Astrocyte of the cerebellum (primary cell): ENCODE data around the gene KCNJ10.

Experiments used
- DNase-seq: peaks from one replicate; pipeline ENCODE4 v3.0.0-alpha.2; 2011; ENCODE audit warnings: low read depth
- H3K4me3 ChIP-seq: 2 replicates; pipeline ENCODE4 v1.5.1; 2011; ENCODE audit warnings: mild to moderate bottlenecking, low read depth, low read length, moderate library complexity
- CTCF ChIP-seq: IDR thresholded peaks from 2 replicates; pipeline ENCODE4 v1.5.1; 2012; ENCODE audit warnings: low read length, low read depth, moderate library complexity, mild to moderate bottlenecking; ENCODE audit errors: missing control alignments
- in situ Hi-C: cut with HindIII; loops from 2 replicates; pipeline ENCODE4 v1.10.0; 2017; ENCODE audit warnings: low sequenced_read_pairs

The KCNJ10 gene

GRCh38 chr1:159974350-159974965, 95.5 kb downstream of the KCNJ10 start:
- TF ChIP-seq CTCF: no peak
- DNase-seq: no peak
- H3K4me3 ChIP-seq: no peak overlapping the region
- in situ Hi-C loops: no loop called here

DNA sequence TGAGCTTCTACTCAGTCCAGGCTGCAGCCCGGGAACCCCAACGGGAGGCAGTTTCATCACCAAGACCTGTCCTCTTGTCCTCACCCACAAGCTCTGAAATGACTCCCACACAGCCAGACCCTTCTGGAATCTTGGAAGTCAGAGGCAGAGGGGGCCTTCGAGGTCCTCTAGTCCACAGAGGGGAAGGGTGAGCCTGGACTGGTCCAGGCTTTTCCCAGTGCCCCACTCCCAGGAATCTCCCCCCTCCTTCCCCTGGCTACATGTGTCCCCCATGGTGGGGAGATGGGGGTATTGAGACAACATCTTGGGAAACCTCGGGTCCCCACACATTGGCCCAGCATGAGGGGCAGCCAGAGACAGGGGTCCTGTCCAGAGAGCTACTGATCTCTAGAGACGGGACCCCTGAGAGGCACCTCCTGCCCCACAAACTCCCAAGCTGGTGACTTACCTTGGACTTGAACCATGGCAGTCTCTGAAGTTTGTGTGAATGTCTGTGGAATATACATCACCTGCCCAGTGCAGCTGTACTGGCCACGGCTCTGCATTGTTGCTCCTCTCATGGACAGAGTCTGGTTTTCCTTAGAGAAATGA, 96.5 kb downstream of the KCNJ10 start:
- TF ChIP-seq CTCF: no peak
- no peak for DNase-seq
- H3K4me3 ChIP-seq: no peak overlapping the region
- in situ Hi-C loops: no loop called here

DNA sequence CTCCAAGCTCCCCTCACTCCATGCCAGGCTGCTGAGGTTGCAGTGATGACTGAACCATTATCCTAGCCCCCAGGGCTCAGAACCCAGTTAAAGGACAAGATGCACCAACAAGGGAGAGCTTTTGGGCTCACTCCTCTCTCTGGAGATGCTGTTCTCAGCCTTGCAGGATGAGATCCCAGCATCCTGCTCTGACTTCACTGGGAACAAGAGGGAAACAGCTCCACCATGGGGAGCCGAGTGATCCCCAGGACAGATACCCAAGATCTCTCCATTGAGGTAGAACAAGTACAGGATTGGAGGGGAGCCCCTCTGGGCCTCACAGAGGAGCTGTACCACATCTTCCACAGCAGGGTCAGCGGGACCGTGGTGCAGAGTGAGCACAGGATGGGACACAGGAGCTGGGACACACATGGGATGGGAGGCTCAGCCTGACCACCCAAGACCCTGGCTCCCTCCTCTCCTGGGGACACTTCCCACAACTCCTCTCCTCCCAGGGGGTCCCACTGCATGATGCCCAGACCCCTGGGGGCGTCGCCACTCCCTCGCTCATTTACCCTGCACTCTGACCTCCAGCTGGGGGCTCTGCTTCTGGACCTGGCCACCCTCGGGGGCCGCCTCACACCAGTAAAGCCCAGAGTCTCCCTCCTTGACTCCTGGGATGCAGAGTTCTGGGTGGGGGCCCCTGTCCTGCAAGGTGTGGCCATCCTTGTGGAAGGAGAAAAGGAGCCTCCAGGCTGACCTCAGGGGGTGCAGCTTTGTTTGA, 97.3 kb downstream of the KCNJ10 start:
- H3K4me3 ChIP-seq: no peak overlapping the region
- DNase-seq: no peak
- in situ Hi-C loops: no loop called here
- no peak for TF ChIP-seq CTCF

DNA sequence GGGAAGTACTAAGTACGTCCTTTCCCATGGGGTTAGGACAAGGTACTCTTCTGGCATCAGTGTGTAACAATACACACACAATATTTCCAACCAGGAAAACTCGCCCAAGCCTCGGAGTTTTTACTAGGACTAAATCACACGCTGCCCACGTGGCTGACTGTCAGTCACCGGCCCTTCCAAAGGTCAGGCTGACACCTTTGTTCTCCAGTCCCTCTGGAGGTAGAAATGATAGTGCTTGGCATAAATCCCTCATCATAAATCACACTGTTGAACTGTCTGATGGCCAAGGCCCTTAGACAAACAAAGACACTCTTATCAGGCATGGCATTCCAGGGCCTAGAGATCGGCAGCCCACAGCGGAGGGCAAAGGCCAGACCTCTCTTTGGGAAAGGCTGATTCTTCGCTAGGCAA, 99.0 kb downstream of the KCNJ10 start:
- in situ Hi-C loops: no loop called here

DNA sequence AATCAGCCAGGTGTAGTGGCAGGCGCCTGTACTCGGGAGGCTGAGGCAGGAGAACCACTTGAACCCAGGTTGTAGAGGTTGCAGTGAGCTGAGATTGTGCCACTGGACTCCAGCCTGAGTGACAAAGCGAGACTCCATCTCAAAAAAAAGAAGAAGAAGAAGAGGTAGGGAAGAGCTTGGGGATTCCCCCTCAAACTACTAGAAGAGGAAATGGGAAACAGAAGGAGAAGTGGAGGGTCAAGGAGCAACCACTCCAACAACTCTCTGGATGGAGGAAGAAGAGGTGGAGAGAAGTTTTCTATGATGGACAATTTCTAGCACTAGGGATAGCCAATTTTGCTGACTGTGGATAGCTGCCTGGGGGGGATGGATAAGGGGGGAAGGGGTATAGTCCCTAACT, 101.1 kb downstream of the KCNJ10 start:
- in situ Hi-C loops: no loop called here

More for the DNA sequence above, 99.0 kb downstream of the KCNJ10 start:
- no peak for DNase-seq
- TF ChIP-seq CTCF: no peak
- no peak overlapping the region for H3K4me3 ChIP-seq

DNA sequence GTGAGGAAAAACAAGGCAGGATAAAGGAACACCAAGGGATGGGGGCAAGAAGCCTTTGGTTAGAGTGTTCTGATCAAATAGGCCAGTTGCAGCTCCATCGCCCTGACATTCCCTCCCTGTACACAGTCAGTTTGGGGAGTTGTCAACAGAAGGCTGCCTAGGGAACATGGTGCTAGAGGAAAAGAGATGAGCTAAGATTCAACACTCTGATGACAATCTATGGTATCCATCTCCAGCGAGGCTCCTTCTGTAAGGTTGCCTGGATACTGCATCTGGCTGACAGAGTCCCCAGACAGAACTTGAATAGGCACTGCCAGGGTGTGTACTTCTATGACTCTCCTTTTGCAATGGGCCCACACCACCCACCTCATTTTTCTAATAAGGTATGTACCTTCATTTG, 104.7 kb downstream of the KCNJ10 start:
- TF ChIP-seq CTCF: no peak
- no peak overlapping the region for H3K4me3 ChIP-seq
- no peak for DNase-seq
- in situ Hi-C loops: no loop called here

More for the DNA sequence above, 101.1 kb downstream of the KCNJ10 start:
- no peak for DNase-seq
- no peak for TF ChIP-seq CTCF
- no peak overlapping the region for H3K4me3 ChIP-seq
